GM18526 (cell line): ENCODE data around the gene PRAMEF33.
"Not testable (repeated sequence)": the region's sequence is repeated elsewhere in the genome, so short reads cannot be mapped to it uniquely, and the experiment has no call there.

Experiments used
- POLR2A ChIP-seq: IDR thresholded peaks from 3 replicates; pipeline ENCODE4 v1.6.1; 2011; ENCODE audit not compliant: insufficient read length; ENCODE audit errors: extremely low read depth

Gene PRAMEF33

DNA sequence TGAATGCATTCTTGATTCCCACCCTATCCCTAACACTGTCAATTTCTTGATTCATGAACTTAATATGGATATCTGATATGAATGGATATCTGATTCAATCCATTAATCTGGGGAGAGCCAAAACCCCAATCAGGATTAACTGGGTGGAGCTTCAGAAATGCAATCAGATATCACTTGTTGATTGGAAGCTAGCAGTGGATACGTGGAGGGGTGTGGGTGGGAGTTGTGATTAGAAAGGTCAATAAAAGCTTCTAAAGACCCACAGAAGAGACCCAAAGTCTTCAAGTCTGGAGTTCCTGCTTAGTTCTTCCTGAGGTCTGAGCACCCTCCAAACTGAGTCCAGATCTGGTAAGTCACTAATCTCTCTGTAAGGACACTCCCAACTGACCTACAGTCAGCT, at the start of gene PRAMEF33:
TSS of gene PRAMEF33 (plus strand) at position 301 of the 400 bp plus-strand sequence. CDS start 2,416 bp downstream, outside the sequence.
- TF ChIP-seq POLR2A: not testable (repeated sequence)

DNA sequence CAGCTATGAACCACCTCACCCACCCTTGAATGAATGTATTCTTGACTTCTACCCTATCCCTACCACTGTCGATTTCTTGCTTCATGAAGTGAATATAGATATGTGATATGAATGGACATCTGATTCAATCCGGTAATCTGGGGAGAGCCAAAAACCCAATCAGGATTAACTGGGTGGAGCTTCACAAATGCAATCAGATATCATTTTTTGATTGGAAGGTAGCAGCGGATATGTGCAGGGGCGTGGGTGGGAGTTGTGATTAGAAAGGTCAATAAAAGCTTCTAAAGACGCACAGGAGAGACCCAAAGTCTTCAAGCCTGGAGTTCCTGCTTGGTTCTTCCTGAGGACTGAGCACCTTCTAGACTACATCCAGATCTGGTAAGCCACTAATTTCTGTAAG, 49.4 kb upstream of the PRAMEF33 start, which contains the start of gene PRAMEF5:
TSS of gene PRAMEF5 (plus strand) at position 301 of the 400 bp plus-strand sequence. CDS start 5,071 bp downstream, outside the sequence.
- not testable (repeated sequence) for TF ChIP-seq POLR2A

DNA sequence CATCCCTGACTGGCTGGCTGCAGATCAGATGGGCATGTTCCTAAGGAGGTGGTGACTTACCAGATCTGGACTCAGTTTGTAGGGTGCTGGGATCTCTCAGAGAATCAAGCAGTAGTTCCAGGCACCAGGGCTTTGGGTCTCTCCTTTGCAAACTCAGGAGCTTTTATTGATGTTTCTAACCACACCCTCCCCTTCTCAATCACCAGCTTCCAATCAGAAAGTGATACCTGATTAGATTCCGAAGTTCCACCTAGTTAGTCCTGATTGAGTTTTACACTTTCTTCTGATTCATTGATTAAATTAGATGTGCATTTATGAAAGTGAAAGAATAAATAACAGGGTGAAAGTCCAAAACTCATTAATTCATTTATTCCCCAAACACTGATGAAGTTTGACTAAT, 18.3 kb upstream of the PRAMEF33 start, which contains the start of gene PRAMEF8:
TSS of gene PRAMEF8 (minus strand) at position 101 of the 400 bp plus-strand sequence. CDS start 1,046 bp downstream, outside the sequence.
- TF ChIP-seq POLR2A: not testable (repeated sequence)

DNA sequence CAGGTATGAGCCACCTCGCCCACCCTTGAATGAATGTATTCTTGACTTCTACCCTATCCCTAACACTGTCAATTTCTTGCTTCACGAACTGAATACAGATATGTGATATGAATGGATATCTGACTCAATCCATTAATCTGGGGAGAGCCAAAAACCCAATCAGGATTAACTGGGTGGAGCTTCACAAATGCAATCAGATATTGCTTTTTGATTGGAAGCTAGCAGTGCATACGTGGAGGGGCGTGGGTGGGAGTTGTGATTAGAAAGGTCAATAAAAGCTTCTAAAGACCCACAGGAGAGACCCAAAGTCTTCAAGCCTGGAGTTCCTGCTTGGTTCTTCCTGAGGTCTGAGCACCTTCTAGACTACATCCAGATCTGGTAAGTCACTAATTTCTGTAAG, 11.9 kb downstream of the PRAMEF33 start, which contains the start of gene PRAMEF15:
TSS of gene PRAMEF15 (plus strand) at position 301 of the 400 bp plus-strand sequence. CDS start 2,827 bp downstream, outside the sequence.
- TF ChIP-seq POLR2A: not testable (repeated sequence)

DNA sequence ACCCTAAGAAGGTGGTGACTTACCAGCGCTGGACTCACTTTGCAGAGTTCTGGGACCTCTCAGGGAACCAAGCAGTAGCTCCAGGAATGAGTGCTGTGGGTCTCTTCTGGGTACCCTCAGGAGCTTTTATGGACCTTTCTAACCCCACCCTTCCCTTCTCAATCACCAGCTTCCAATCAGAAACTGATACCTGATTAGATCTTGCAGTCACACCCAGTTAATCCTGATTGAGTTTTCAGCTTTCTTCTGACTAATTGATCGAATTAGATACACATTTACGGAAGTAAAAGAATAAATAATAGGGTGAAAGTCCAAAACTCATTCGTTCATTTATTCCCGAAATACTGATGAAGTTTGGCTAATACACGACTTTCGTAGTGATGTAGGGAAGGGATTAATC, 43.7 kb downstream of the PRAMEF33 start, which contains the start of gene PRAMEF14:
TSS of gene PRAMEF14 (minus strand) at position 101 of the 400 bp plus-strand sequence. CDS start 1,820 bp downstream, outside the sequence.
- not testable (repeated sequence) for TF ChIP-seq POLR2A
